ENCODE data around the gene ORAI2.

GRCh38 chr7:102449136-102449535, 15.8 kb downstream of the ORAI2 start:
- TF ChIP-seq CTCF (conservative IDR thresholded peaks at IDR 0.05; ENCODE audit: low read depth, low read length) (no peak), RAD21 (IDR thresholded peaks at IDR 0.05; ENCODE audit: low read length) (no peak), ELK1 (IDR thresholded peaks at IDR 0.05; ENCODE audit: borderline replicate concordance, low read depth, low read length) (no peak), MAZ (IDR thresholded peaks at IDR 0.05; ENCODE audit: borderline replicate concordance, low read depth, low read length) (no peak), RFX5 (IDR thresholded peaks at IDR 0.05; ENCODE audit: low read depth, low read length) (no peak), CEBPB (IDR thresholded peaks at IDR 0.05; ENCODE audit: low read depth, low read length) (no peak), CHD1 (IDR thresholded peaks at IDR 0.05; ENCODE audit: low read depth, low read length) (no peak)
- TF ChIP-seq, protein P1, sequence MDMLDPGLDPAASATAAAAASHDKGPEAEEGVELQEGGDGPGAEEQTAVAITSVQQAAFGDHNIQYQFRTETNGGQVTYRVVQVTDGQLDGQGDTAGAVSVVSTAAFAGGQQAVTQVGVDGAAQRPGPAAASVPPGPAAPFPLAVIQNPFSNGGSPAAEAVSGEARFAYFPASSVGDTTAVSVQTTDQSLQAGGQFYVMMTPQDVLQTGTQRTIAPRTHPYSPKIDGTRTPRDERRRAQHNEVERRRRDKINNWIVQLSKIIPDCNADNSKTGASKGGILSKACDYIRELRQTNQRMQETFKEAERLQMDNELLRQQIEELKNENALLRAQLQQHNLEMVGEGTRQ (IDR thresholded peaks at IDR 0.05; ENCODE audit: low read depth, low read length) = no peak

All from IMR-90 (cell line).